ENCODE data around the gene MICAL3. TPM values are rescaled to one million over a fixed set of nuclear protein-coding genes. Genes with fewer than 3 reads are reported as not detected.

Gene MICAL3
- total RNA-seq, 1 donor from 2014 or later, result 36.9 TPM

GRCh38 chr22:17966403-17966717, 58.0 kb downstream of the MICAL3 start:
- Histone ChIP-seq H3K9me3 (no peaks in the 10 kb centered on the region), H3K4me1 (peaks cover 4 to 8% of the 10 kb centered on the region in 2 donors), H3K4me3 (no peak overlapping the region), H3K36me3 (peaks cover 0 to 5% of the 10 kb centered on the region in 2 donors), H3K27me3 (no peaks in the 10 kb centered on the region), H3K27ac (no peak overlapping the region)
- no peak for TF ChIP-seq CTCF (IDR thresholded peaks at IDR 0.05)
- intact Hi-C loops (cut with DNase I), result no loop called here
- no peak for DNase-seq (ENCODE audit: low spot score in 2 of 2)

- Histone ChIP-seq H3K4me1 (peaks cover 4 to 8% of the 10 kb centered on the region in 2 donors), H3K27me3 (no peaks in the 10 kb centered on the region), H3K36me3 (peaks cover 0 to 5% of the 10 kb centered on the region in 2 donors), H3K4me3 (no peak overlapping the region), H3K27ac (no peak overlapping the region), H3K9me3 (no peaks in the 10 kb centered on the region)
- intact Hi-C loops (cut with DNase I), result no loop called here
- no peak for DNase-seq (ENCODE audit: low spot score in 2 of 2)
- TF ChIP-seq CTCF (IDR thresholded peaks at IDR 0.05), result no peak
These were observed 58.6 kb downstream of the MICAL3 start for GRCh38 chr22:17965538-17966402.

GRCh38 chr22:17964643-17965042, 59.7 kb downstream of the MICAL3 start:
- intact Hi-C loops (cut with DNase I), result no loop called here
- no peaks in the 10 kb centered on the region for H3K9me3 ChIP-seq
- no peak for TF ChIP-seq CTCF (IDR thresholded peaks at IDR 0.05)
- H3K36me3 ChIP-seq, result peaks cover 0 to 5% of the 10 kb centered on the region in 2 donors
- H3K27ac ChIP-seq, result no peak overlapping the region
- DNase-seq (ENCODE audit: low spot score in 2 of 2), result no peak
- peaks cover 0 to 1% of the 10 kb centered on the region in 2 donors for H3K4me1 ChIP-seq
- no peak overlapping the region for H3K4me3 ChIP-seq
- no peaks in the 10 kb centered on the region for H3K27me3 ChIP-seq

- Histone ChIP-seq H3K4me3 (no peak overlapping the region), H3K27ac (no peak overlapping the region), H3K9me3 (no peaks in the 10 kb centered on the region), H3K4me1 (no peaks in the 10 kb centered on the region), H3K27me3 (no peaks in the 10 kb centered on the region), H3K36me3 (peaks cover 0 to 5% of the 10 kb centered on the region in 2 donors)
- intact Hi-C loops (cut with DNase I), result no loop called here
- no peak for TF ChIP-seq CTCF (IDR thresholded peaks at IDR 0.05)
- DNase-seq (ENCODE audit: low spot score in 2 of 2), result no peak
These were observed 60.2 kb downstream of the MICAL3 start for GRCh38 chr22:17964156-17964555.

GRCh38 chr22:17963015-17963414, 61.3 kb downstream of the MICAL3 start:
- no peak overlapping the region for H3K27ac ChIP-seq
- H3K9me3 ChIP-seq, result no peaks in the 10 kb centered on the region
- H3K4me1 ChIP-seq, result no peaks in the 10 kb centered on the region
- H3K27me3 ChIP-seq, result no peaks in the 10 kb centered on the region
- peaks cover 0 to 5% of the 10 kb centered on the region in 2 donors for H3K36me3 ChIP-seq
- no peak overlapping the region for H3K4me3 ChIP-seq
- intact Hi-C loops (cut with DNase I), result no loop called here
- no peak for TF ChIP-seq CTCF (IDR thresholded peaks at IDR 0.05)
- DNase-seq (ENCODE audit: low spot score in 2 of 2), result no peak

Data from ascending aorta (tissue), 2 donors.